ENCODE data around the gene COLGALT1.

COLGALT1 gene

DNA sequence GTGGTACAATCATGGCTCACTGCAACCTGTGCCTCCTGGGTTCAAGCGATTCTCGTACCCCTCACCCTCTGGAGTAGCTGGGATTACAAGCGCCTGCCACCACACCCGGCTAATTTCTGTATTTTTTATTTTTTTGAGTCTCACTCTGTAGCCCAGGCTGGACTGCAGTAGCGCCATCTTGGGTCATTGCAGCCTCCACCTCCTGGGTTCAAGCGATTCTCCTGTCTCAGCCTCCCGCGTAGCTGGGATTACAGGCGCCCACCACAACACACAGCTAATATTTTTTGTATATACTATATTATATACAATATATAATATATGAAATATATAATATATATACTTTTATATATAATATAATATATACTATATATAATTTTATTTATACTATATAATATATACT lies 52.5 kb downstream of the COLGALT1 start:
- TF ChIP-seq, protein P1, sequence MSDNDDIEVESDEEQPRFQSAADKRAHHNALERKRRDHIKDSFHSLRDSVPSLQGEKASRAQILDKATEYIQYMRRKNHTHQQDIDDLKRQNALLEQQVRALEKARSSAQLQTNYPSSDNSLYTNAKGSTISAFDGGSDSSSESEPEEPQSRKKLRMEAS (IDR thresholded peaks at IDR 0.05), result no peak
- TF ChIP-seq TAF1 (IDR thresholded peaks at IDR 0.05; ENCODE audit: low read depth), result no peak
- no peak for TF ChIP-seq EP300 (IDR thresholded peaks at IDR 0.05; ENCODE audit: borderline replicate concordance)
- TF ChIP-seq NFIC (IDR thresholded peaks at IDR 0.05), result no peak
- TF ChIP-seq TCF12 (IDR thresholded peaks at IDR 0.05; ENCODE audit: low read depth), result no peak
- TF ChIP-seq FOXM1 (IDR thresholded peaks at IDR 0.05; ENCODE audit: borderline replicate concordance, low read depth), result no peak
- TF ChIP-seq, protein P2, sequence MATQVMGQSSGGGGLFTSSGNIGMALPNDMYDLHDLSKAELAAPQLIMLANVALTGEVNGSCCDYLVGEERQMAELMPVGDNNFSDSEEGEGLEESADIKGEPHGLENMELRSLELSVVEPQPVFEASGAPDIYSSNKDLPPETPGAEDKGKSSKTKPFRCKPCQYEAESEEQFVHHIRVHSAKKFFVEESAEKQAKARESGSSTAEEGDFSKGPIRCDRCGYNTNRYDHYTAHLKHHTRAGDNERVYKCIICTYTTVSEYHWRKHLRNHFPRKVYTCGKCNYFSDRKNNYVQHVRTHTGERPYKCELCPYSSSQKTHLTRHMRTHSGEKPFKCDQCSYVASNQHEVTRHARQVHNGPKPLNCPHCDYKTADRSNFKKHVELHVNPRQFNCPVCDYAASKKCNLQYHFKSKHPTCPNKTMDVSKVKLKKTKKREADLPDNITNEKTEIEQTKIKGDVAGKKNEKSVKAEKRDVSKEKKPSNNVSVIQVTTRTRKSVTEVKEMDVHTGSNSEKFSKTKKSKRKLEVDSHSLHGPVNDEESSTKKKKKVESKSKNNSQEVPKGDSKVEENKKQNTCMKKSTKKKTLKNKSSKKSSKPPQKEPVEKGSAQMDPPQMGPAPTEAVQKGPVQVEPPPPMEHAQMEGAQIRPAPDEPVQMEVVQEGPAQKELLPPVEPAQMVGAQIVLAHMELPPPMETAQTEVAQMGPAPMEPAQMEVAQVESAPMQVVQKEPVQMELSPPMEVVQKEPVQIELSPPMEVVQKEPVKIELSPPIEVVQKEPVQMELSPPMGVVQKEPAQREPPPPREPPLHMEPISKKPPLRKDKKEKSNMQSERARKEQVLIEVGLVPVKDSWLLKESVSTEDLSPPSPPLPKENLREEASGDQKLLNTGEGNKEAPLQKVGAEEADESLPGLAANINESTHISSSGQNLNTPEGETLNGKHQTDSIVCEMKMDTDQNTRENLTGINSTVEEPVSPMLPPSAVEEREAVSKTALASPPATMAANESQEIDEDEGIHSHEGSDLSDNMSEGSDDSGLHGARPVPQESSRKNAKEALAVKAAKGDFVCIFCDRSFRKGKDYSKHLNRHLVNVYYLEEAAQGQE (IDR thresholded peaks at IDR 0.05; ENCODE audit: low read depth), result no peak
- no peak for TF ChIP-seq CEBPB (IDR thresholded peaks at IDR 0.05)
- no peak for TF ChIP-seq CREB1 (IDR thresholded peaks at IDR 0.05; ENCODE audit: low read depth)
- no peak for TF ChIP-seq YY1 (IDR thresholded peaks at IDR 0.05; ENCODE audit: low read depth)
- no peak for TF ChIP-seq EGR1 (IDR thresholded peaks at IDR 0.05)
- no peak for TF ChIP-seq TEAD4 (IDR thresholded peaks at IDR 0.05)
- no peak for TF ChIP-seq ZBTB7A (IDR thresholded peaks at IDR 0.05; ENCODE audit: low read depth)
- TF ChIP-seq, protein P3, sequence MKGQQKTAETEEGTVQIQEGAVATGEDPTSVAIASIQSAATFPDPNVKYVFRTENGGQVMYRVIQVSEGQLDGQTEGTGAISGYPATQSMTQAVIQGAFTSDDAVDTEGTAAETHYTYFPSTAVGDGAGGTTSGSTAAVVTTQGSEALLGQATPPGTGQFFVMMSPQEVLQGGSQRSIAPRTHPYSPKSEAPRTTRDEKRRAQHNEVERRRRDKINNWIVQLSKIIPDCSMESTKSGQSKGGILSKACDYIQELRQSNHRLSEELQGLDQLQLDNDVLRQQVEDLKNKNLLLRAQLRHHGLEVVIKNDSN (IDR thresholded peaks at IDR 0.05), result no peak
- TF ChIP-seq RAD21 (IDR thresholded peaks at IDR 0.05; ENCODE audit: low read depth), result no peak

DNA sequence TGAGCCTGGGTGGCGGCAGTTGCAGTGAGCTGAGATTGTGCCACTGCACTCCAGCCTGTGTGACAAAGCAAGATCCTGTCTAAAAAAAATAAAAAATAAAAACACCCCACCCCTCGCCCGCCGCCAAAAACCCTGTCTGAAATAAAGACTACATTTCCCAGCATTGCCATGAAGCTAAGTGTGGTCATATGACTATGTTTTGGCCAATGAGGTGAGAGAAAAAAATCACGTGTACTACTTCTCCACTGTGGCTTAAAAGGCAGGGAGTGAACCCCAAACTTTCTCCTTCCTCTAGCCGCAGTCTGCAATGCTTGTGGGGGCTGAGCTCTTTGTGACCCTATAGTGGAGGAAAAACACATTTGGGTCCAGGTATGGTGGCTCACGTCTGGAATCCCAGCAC lies 54.9 kb downstream of the COLGALT1 start:
- TF ChIP-seq CREB1 (IDR thresholded peaks at IDR 0.05; ENCODE audit: low read depth), result no peak
- TF ChIP-seq, protein P3 (IDR thresholded peaks at IDR 0.05), result peak; percentile 96

DNA sequence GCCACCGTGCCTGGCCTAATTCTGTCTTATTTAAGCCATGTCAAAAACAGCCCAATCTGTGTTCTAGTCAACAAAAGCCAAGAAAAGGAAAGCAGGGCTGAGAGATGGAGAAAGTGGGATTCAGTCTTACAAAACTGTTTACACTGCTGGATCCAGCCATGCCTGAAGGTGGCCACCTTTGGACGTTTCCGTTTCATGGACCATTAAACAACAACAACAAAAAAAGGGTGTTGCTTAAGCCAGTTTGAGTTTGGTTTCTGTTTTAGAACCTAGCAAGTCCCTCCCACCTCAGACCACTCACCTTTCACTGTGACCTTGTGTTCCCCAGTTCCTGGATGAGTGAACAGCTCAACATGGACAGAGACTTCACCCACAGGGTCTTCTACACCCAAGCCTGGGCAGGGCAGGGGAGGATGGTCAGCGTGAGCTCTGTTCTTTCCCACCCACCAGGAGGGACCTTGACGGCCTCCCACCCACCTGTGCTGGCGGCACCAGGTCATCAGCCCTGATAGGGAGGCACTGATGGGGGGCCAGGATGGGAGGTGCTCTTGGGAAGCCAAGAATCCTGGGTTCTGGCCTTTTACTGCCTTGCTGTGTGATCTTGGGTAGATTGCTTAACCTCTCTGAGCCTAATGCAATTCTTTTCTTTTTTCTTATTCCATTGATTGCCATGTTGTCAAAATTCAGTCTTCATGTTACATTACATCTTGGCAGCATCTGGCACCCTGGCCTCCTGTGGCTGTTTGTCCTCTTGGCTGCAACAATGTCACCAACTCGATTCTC lies 56.2 kb downstream of the COLGALT1 start:
- TF ChIP-seq RAD21 (IDR thresholded peaks at IDR 0.05; ENCODE audit: low read depth), result no peak
- no peak for TF ChIP-seq CEBPB (IDR thresholded peaks at IDR 0.05)
- TF ChIP-seq ZBTB7A (IDR thresholded peaks at IDR 0.05; ENCODE audit: low read depth), result no peak
- TF ChIP-seq, protein P2 (IDR thresholded peaks at IDR 0.05; ENCODE audit: low read depth), result no peak
- TF ChIP-seq TEAD4 (IDR thresholded peaks at IDR 0.05), result no peak
- no peak for TF ChIP-seq CREB1 (IDR thresholded peaks at IDR 0.05; ENCODE audit: low read depth)
- TF ChIP-seq, protein P1 (IDR thresholded peaks at IDR 0.05), result no peak
- no peak for TF ChIP-seq YY1 (IDR thresholded peaks at IDR 0.05; ENCODE audit: low read depth)
- TF ChIP-seq TCF12 (IDR thresholded peaks at IDR 0.05; ENCODE audit: low read depth), result no peak
- TF ChIP-seq EGR1 (IDR thresholded peaks at IDR 0.05), result no peak
- TF ChIP-seq, protein P3 (IDR thresholded peaks at IDR 0.05), result no peak
- TF ChIP-seq NFIC (IDR thresholded peaks at IDR 0.05), result no peak
- no peak for TF ChIP-seq TAF1 (IDR thresholded peaks at IDR 0.05; ENCODE audit: low read depth)
- TF ChIP-seq FOXM1 (IDR thresholded peaks at IDR 0.05; ENCODE audit: borderline replicate concordance, low read depth), result no peak
- no peak for TF ChIP-seq EP300 (IDR thresholded peaks at IDR 0.05; ENCODE audit: borderline replicate concordance)

DNA sequence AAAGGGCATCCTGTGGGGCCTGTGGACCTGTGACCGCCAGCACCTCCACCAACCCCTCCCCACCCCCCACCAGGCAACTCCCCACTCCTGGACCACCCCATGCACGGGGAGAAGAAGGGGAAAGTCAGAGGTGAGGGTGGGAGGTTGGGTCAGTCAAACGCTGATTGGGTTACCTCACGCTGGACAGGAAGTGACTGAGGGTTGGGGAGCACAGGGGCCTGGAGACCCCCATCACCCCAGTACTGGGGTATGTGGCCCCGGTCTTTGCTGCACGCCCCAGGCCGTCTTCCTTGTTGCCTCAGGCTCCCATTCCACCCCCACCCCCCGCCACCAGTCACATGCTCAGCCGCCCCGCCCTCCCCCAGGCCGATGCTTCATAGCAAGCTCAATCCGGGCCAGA lies 59.0 kb downstream of the COLGALT1 start:
- TF ChIP-seq NFIC (IDR thresholded peaks at IDR 0.05) (no peak), YY1 (IDR thresholded peaks at IDR 0.05; ENCODE audit: low read depth) (no peak), TAF1 (IDR thresholded peaks at IDR 0.05; ENCODE audit: low read depth) (no peak)

DNA sequence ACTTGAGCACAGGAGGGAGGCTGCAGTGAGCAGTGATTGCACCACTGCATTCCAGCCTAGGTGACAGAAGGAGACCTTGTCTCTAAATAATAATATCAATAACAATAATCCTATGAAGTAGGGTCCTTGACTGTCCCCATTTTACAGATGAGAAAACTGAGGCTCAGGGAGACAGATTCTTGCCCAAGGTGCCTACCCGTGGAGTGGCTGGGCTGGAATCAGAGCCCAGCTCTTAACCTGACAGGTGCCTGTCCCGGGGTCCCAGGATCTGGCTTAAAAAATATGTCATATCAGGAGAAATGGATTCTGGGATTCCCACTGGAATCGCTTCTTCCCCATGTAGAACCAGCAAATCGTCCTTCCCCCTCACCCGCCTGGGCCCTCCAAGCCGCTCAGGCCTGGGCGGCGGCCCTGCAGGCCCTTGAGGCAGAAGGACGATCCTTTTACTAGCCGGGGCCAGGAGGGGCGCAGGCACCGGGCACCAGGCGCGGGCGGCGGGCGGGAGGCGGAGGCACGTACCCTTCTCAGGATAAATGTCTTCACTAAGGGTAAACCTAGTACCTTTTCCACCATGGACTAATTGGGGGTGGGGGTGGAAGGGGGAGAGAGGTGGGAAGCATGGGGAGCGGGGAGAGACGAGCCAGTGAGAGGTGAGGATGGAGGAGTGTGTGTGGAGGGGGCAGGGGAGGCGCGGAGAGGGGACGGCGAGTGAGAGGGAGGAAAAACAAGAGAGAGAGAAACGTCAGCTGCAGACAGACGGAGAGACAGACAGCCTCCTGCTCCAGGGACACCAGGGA lies 60.6 kb downstream of the COLGALT1 start:
- TF ChIP-seq EP300 (IDR thresholded peaks at IDR 0.05; ENCODE audit: borderline replicate concordance) (no peak), YY1 (IDR thresholded peaks at IDR 0.05; ENCODE audit: low read depth) (no peak), CREB1 (IDR thresholded peaks at IDR 0.05; ENCODE audit: low read depth) (no peak), ZBTB7A (IDR thresholded peaks at IDR 0.05; ENCODE audit: low read depth) (no peak), RAD21 (IDR thresholded peaks at IDR 0.05; ENCODE audit: low read depth) (no peak), TCF12 (IDR thresholded peaks at IDR 0.05; ENCODE audit: low read depth) (no peak), NFIC (IDR thresholded peaks at IDR 0.05) (no peak), CEBPB (IDR thresholded peaks at IDR 0.05) (no peak), EGR1 (IDR thresholded peaks at IDR 0.05) (no peak), FOXM1 (IDR thresholded peaks at IDR 0.05; ENCODE audit: borderline replicate concordance, low read depth) (no peak), TAF1 (IDR thresholded peaks at IDR 0.05; ENCODE audit: low read depth) (no peak), TEAD4 (IDR thresholded peaks at IDR 0.05) (no peak)
- TF ChIP-seq, protein P3 (IDR thresholded peaks at IDR 0.05), result no peak
- TF ChIP-seq, protein P1 (IDR thresholded peaks at IDR 0.05), result no peak
- TF ChIP-seq, protein P2 (IDR thresholded peaks at IDR 0.05; ENCODE audit: low read depth), result no peak
